Measurements from ENCODE around the gene CAMK2B. TPM values are rescaled to one million over a fixed set of nuclear protein-coding genes. Genes with fewer than 3 reads are reported as not detected.

CAMK2B gene
- polyA plus RNA-seq, 3 donors = 2.9 to 3.6 (median 3.3) TPM

DNA sequence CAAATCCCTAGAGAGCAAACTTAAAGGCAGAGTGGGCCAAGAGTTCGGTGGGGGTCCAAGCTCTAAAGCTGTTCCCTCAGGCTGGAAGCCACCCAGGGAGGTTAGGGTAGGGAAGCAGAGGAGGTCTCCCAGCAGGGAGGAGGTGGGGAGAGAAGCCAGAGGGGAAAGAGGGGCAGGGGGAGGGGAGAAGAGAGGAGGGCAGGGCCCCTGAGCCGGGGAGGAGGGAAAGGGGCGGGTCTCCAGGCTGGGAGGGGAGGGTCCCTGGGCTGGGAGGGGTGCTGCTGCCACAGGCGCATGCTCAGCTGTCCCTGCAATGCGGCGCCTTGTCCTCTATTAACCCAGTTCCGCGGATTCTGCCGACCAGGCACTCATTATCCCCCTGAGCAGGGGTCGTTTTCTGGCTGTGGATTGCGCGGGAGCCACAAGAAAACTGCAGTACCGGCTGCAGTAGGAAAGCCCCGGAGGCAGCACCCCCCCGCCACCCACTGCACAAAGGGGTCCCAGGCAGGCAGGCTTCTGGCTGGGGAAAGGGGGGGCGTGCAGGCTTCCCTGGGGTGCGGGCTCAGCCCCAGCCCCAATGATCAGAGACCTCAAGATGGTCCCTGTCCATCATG lies 49.3 kb downstream of the CAMK2B start:
- DNase-seq = peak; percentile 81

DNA sequence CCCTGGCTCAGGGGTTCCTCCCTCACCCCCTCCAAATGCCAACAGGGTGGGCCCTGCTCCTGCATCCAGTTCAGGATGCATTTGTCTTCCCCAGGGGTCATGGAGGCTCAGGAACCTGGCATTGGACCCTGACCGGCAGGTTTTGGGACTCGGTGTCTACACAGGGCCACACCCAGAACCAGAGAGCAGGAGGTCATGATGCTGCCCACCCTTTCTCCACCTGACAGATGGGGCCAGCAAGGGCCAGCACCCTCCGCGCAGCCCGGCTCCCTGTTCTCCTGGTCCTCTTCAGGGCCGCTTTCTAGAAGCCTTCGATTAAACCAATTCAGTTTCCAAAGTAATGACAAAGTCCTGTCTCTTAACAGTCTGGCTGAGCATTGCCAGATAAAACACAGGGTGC lies 50.2 kb downstream of the CAMK2B start:
- DNase-seq = no peak

DNA sequence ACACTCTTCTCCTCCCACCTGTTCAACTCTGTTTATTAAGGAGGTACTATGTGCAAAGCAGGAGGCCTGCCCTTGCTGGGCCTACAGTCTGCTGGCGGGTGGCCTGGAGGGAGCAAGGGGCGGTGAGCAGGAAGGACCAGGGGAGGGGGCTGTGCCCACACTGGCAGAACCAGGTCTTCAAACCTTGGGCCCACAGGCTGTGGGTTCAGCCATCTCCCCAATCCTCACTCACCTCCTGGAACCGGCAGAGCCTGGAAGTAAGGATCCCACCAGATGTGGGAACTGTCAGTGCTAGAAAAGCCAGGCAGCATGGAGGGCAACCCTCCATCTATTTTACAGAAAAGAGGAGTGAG lies 50.8 kb downstream of the CAMK2B start:
- DNase-seq = no peak

DNA sequence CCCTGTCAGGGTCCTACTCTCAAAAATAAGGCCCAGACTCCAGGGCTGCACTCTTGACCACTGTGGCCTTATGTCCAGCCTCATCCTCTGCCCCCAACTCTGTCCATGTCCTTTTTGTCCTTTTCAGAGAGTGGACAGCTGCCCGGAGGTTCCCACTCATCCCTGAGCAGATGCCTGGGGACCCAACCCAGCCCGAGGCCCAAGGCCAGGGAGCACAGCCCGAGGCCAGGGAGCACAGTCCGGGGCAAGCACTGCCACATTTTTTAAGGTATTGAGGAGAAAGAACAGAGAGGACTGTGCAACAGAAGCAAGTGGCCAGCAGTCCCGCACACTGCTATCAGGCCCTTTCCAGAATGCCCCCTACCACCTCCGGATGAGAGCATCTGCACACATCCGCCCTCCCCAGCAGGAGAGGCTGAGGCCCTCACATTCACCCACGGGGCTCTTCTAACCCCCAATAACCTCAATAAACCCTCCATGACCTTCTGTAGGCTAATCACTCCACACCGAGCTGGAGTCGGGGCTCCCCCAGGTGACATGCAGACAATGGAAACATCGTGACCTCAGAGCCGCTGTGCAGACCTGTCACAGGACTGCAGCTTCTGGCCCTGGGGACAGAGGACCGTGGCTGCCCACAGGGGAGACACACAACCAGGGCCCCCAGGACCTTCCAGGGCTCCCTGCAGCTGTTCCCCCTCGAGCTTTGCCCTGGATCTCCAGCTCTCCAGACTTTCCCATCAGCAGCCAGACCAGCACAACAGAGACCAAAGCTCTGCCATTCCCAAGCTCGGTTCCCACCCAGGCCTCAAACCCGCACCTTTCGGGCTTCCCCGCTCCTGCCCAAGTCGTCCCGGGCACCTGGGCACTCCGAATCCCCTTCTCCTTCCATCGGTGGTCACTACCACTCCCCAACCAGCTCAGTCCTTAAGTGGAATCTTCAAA lies 51.4 kb downstream of the CAMK2B start:
- no peak for DNase-seq

DNA sequence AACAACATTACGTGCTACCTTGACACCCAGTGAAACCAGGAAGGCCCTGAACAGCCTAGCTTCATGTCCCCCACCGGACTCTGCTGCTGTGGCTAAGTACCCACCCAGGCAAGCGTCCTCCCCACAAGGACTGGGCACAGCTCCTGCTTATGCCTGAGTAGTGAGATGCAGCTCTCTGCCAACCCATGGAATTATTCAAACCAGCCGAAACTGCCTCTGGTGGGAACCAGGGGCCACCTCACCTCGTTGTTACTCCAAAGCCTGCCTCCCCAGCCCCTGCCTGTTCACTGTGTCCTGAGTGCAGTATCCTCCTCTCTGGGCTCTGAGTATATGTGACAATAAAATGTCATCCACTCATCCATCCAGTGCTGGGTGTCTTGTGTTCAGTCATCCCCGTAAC lies 52.4 kb downstream of the CAMK2B start:
- DNase-seq = no peak

DNA sequence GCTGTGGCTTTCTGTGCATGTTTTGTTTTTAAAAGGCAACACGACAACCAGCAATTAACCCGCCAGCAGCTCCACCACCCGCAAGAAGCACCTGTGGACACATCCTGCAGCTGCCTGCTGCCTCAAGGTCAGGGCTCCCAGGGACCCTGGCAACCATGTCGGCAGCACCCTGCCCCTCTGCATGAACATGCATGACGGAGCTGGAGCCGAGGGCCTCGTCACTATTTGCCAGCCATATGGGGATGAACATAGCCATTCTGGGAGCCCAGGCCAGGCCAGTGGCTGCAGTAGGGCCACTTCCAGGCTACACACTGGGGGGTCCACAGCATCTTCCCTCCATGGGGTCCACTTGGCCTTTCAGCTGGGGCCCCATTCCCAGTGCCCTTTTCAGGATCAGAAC lies 52.9 kb downstream of the CAMK2B start:
- DNase-seq = no peak

DNA sequence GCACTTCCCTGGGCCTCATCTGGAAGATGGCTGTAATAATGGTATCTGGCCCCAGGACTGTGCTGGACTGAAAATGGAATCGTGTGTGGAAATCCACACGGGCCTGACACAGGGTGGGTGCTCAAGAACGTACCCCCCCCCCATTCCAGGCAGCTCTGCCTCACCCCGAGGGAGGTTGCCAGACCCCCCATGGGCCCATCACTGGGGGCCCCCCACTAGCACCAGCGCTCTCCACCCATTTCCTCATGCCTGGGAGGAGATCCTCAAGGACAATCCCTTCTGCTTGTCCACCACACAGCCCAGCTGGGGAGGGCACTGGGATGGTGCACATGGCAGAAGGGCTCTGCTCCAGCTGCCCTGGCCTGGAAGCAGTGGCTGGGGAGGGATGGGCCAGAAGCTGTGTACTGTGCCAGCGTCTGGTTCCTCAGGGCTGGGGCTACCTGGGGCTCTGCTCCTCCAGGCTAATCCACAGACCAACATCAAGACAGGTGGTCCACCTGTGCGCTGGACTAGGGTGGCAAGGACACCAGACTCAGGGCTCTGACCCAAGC lies 55.4 kb downstream of the CAMK2B start:
- DNase-seq = no peak

DNA sequence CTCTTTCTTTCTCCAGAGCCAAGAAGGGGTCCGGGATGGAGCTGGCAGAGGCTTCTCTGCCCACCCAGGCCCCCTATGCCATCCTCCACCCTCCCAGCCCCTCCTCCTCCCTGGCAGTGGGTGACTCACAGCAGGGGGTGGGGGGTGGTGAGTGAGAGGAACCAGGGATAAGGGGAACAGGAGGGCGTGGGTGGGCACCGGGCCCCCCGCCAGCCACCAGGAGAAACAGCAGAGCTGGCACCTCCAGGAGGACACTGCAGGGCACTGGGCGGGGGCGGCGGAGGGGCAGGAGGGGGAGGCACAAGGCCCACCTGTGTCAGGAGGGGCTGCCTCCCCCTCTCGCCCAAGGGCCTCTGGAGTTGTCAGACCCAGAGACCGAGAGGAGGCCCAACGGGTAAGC lies 56.0 kb downstream of the CAMK2B start:
- DNase-seq = no peak

DNA sequence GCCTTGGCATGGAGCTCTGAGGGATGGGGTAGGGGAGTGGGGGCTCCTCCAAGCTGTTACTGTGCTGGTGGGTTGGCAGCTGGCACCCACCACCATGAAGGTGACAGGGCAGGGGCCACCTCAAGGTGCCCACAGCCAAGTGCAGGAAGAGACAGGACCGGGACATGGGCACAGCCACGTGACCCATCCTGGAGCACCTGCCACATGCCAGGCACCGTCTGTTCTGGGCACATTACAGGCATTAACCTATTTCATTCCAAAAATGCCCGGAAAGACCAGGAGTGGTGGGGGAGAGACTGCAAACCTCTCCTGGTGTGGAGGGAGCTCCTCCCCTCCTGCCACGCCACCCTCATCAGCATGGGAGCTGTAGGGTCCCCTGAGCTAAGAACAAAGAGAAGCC lies 56.7 kb downstream of the CAMK2B start:
- no peak for DNase-seq

DNA sequence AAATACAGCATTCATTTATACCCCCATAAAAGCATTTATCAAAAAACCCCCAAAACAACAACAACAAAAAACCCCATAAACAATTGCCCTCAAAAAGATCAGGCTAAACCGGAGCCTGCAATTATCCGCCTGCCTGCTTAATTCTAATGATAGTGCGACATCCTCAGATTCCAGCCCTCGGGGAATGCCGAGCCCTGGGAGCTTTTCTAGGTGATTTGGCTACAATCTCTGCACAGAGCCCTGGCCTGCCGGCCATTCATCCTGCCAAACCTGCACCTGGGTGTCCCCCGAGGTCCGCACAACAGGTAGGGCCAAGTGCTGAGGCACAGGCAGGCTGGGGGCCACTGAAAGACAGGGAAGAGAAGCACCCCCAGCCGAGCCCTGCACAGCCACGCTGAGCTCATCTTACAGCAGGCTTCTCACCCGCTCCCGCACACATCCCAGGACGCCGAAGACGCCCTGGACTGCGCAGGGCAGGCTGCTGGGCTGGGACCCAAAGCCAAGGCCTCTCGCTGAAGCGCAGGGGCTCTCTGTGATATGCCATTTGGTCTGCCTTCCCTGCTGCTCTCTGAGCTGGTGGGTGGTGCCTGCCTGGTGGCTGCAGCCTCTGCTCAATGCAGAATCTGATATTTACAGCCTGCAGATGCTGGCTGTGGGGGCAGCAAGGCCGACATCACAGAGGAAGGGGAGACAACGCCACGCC lies 57.5 kb downstream of the CAMK2B start:
- no peak for DNase-seq

DNA sequence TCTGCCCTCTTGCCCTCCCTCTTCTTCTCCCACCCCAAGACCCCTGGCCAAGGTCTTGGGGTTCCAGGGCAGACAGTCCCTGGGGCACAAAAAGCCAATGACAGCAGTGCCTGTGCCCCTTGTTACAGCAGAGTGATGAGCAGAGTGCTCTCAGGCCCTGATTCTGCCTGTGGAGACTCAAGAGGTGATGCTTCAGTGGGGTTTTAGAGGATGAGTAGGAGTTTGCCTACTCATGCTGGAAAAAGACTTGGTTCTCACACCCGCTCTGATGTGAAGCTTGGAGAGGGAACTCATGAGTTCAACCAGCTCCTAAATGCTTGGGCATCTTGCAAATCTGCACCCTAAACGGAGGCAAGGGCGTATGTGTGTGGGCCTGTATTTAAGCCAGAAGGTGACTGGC lies 58.2 kb downstream of the CAMK2B start:
- DNase-seq = no peak

DNA sequence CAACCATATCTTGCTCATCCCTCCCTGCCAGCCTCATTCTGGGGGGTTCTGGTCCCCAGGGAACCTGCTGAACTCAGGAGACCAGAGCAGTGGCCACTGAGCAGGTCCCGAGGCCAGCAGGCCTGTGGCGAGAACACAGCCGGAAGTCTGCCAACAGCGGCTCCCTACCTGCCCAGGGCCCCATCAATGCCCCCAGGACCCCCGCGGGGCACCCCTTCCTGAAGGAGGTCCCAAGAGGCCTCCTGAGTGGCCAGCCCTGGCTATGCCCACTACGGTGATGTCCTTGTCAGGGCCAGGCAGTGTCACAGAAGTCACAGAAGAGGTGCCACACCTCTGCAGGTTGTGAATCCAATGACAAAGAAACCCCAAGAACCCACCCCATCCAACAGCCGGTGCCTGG lies 58.9 kb downstream of the CAMK2B start:
- no peak for DNase-seq

DNA sequence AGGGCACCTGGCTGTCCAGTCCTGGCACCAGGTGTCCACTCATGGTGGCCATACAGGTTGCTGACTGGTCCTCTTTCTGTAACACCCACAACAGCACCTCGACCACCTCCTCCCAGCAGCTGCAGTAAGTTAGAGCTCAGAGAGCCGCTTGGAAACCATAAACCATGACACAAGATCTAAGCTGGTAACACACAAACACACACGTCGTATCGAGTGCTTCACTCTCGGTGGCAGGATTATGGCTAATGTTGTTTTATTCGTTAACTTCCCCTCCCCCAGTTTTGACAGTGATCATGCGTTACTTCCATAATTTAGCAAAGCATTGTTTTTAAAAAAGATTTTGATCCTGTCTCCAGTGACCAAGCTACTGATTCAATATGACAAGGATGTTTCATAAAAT lies 59.7 kb downstream of the CAMK2B start:
- no peak for DNase-seq

DNA sequence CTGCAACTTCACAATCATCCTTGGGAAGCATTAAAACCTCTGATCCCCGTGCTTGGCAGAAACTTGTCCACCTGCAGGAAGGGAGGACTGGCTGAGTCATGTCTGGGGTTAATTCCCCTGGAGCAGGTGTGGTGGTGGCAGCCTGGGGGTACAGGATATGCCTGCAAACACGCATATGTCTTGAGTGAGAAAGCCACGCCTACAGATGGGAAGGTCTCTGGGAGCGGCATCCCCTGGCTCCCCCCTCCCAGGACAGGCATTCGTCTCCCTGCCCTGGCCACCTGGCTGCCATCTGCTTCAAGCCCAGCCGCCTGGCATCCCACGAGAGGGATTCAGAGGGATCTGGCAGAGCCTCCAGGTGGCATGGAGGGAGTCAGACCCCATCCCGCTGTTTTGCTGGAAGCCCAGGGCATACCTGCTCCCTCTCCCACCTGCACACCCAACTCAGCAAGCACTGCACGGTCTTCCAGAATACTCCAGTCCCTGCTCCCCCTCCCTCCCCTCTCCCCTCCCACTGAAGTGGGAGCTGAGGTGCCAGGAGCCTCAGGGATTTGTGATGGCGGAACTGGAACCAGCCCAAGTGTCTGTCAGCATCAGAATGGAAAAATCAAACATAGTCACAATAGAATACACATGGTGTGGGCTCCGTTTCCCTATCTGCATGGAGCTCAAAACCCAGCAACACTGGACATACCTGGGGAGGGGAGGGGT lies 61.0 kb downstream of the CAMK2B start:
- no peak for DNase-seq

DNA sequence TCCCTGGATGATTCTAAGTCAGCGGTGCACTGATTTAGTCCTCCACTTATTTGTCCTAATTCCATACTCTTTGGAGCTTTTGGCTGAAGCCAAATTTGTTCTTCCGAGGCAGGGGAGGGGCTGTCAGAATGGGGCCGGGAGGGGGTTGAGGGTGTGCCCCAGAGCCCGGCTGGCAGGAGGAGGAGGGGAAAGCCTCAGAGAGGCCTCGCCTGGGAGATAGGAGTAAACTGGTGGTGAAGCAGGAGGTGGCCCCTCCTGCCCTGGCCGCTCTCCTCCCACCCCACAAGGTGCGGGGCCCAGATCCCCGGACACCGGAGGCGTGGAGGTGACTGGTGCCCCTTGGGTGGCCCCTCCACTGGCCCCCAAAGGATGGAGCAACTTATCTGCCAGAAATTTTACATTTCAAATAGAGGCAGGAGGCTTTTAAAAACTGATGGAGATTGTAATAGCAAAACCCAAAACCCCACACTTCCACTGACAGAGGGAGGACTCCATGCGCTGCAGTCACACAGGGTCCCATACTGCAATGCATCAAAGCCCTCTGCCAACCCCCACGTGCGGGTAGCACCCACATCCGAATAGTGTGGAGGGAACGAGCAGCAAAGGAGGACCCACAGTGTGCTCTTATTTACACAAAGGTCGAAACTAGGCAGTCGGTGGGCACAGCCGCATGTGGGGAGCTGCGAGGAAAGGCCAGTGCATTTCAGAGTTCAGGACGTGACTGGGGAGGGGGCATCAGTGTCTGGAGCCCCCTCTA lies 61.9 kb downstream of the CAMK2B start:
- DNase-seq = no peak

DNA sequence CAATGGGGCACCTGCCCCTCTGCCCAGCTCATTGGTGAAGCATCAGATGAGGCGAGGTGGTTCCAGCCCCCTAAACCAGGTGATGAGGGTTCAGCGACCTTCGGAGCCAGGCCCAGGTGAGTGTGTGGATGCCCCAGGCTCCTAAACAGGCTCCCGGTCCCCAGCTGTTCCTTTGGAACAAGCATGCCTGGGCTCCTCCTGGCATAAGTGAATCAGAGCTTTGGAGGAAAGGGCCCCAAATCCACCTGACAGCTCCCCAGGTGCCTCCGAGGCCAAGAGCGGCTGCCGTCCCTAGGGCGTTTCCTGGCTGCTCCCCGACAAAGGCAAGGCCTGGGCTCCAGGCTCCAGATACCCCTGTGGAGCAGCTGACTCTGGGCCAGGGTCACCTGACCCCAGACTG lies 63.4 kb downstream of the CAMK2B start:
- DNase-seq = no peak

DNA sequence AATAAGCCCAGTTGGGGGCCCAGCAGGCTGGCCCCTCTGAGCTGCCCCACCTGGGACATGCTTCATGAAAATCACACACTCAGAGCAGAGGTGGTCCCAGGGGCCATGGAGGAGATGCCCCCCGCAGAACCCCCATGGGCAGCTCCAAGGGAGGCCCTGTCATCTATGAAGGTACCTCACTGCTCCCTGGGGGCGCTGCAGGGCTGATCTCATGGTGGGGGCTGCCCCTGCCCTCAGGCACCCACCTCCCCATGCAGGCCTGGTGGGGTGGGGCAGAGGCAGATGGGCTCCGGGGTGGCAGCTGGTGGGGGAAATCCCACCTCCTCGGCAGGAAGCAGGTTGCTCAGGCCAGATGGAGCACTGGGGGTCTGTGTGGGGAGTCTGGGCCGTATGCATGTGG lies 64.2 kb downstream of the CAMK2B start:
- no peak for DNase-seq

DNA sequence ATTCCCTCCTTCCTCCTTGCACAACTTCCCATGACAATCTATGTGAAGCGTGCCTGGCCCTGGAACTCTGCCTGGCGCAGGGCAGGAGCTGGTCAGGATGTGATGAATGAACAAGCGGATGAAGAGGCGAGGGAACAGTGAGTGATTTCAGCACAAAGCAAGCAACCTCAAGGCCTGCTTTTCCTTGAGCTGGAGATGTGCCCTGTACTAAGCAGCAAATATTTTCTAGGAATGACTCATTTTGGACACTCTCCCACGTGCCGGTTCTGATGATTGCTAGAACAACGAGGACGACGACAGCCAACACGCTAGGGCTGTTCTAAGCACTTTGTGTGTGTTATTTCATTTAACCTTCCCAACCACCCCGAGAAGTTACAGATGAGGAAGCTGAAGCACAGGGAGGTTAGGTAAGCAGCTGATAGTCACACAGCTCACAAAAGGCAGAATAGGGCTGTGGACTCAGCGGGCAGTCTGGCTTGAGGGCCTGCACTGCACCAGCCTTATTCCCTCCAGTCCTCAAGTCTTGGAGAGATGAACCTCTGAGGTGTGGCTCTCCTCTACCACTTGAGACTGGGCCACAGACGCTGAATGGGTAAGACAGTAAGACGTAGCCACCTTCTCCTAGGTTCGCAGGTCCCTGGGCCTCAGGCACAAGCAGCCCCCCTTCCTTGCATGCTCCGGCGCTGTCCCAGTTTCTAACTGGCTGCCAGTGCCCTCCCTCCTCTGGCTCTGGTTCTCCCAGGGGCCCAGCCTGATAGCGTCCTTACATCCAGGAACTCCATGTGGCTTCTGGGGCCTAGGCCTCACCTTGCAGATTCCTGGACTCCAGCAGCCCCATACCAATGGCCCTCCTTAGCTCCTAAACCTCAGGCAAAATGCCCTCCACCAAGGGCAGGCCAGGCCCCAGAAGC lies 65.6 kb downstream of the CAMK2B start:
- DNase-seq = no peak

DNA sequence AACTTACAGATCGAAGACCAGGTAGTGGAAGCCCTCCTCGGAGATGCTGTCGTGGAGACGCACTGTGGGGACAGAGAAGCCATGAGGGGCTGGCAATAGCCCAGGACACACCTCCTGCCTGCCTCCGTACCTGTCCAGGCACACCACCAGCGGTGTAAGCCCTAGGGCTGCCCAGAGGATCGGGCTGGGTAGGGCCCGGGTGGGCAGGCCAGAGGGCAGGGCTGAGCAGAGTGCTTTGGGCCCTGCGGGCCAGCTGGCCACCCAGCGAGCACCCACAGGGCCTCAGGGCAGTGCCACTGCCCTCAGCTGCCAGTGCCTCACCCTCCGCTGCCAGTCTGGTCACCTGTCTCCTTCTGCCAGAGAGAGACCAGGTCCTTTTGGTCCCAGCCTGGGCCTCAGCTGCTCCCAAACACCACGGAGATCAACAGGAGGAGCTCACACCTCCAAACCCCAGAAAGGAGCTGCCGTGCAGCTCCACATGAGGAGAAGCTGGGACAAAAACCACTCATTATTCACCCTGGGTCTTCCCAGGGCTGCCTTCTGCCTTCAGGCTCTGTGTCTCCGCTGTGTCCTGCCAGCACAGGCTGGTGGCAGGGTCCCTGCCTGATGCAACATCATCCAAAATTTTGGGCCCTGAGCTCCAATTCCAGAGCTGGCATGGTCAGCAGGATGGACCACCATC lies 66.4 kb downstream of the CAMK2B start:
- no peak for DNase-seq

DNA sequence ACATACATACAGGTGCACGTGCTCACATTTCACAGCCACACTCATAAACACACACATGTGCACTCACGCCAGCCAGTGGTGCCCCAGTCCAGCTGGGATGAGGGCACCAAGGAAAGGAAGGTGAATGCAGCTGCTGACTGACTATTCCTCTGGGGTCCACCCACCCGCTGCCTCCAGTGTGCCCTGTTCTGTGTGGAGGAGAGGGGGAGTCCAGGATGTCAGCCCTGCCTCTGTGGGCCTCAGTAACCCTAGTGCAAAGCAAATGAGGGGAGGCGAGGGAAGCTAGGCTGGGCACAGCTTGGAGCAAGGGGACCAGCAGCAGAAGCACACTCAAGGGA lies 67.0 kb downstream of the CAMK2B start:
- DNase-seq = no peak

Data from renal pelvis (tissue), 4 donors.